GM23248 (cell line): ENCODE data around the gene APBA1. TPM values are rescaled to one million over a fixed set of nuclear protein-coding genes. Genes with fewer than 3 reads are reported as not detected.

Experiments used
- DNase-seq: peaks from one replicate; pipeline ENCODE4 v3.0.0-alpha.2; 2015
- H2AFZ ChIP-seq: fragments of 200-600 bp; sonication (generic); 2 replicates; pipeline ENCODE4 v1.6.1; 2016; ENCODE audit warnings: antibody characterized with exemption
- H3F3A ChIP-seq: fragments of 200-600 bp; sonication (generic); 2 replicates; pipeline ENCODE4 v1.6.1; 2016; ENCODE audit warnings: mild to moderate bottlenecking, antibody characterized with exemption, mixed run types; ENCODE audit not compliant: insufficient read depth
- H3K27ac ChIP-seq: fragments of 200-600 bp; sonication (generic); 2 replicates; pipeline ENCODE4 v1.5.1; 2016; ENCODE audit warnings: mild to moderate bottlenecking
- H3K27me3 ChIP-seq: fragments of 200-600 bp; sonication (generic); replicated peaks from 2 replicates; pipeline ENCODE4 v1.6.1; 2016; ENCODE audit warnings: mild to moderate bottlenecking; ENCODE audit not compliant: insufficient read depth
- H3K36me3 ChIP-seq: fragments of 200-600 bp; sonication (generic); 2 replicates; pipeline ENCODE4 v1.6.1; 2016; ENCODE audit warnings: low read depth, mild to moderate bottlenecking
- H3K4me1 ChIP-seq: fragments of 200-600 bp; sonication (generic); 2 replicates; pipeline ENCODE4 v1.6.1; 2016; ENCODE audit warnings: mild to moderate bottlenecking; ENCODE audit not compliant: insufficient read depth
- H3K4me2 ChIP-seq: fragments of 200-600 bp; sonication (generic); one replicate; pipeline ENCODE4 v1.6.1; 2016; ENCODE audit warnings: mild to moderate bottlenecking; ENCODE audit not compliant: unreplicated experiment
- H3K4me3 ChIP-seq: fragments of 200-600 bp; sonication (generic); 2 replicates; pipeline ENCODE4 v1.5.1; 2016; ENCODE audit warnings: mild to moderate bottlenecking
- H3K79me2 ChIP-seq: fragments of 200-600 bp; sonication (generic); 2 replicates; pipeline ENCODE4 v1.6.1; 2016; ENCODE audit warnings: mild to moderate bottlenecking; ENCODE audit not compliant: insufficient read depth
- H3K9ac ChIP-seq: fragments of 200-600 bp; sonication (generic); 2 replicates; pipeline ENCODE4 v1.6.1; 2016; ENCODE audit warnings: mild to moderate bottlenecking
- H3K9me2 ChIP-seq: fragments of 200-600 bp; sonication (generic); 2 replicates; pipeline ENCODE4 v1.6.1; 2016; ENCODE audit warnings: mixed run types, mild to moderate bottlenecking, moderate library complexity; ENCODE audit not compliant: insufficient read depth
- H3K9me3 ChIP-seq: fragments of 200-600 bp; sonication (generic); one replicate; pipeline ENCODE4 v1.6.1; 2017; ENCODE audit warnings: low read depth
- H4K20me1 ChIP-seq: fragments of 200-600 bp; sonication (generic); 2 replicates; pipeline ENCODE4 v1.6.0; 2016; ENCODE audit not compliant: insufficient read depth
- EZH2 ChIP-seq: fragments of 200-600 bp; sonication (generic); IDR thresholded peaks from 2 replicates; pipeline ENCODE4 v1.6.1; 2018; ENCODE audit warnings: antibody characterized with exemption, mild to moderate bottlenecking; ENCODE audit not compliant: insufficient read depth, poor library complexity, severe bottlenecking
- EZH2phosphoT487 ChIP-seq: fragments of 200-600 bp; sonication (generic); IDR thresholded peaks from 2 replicates; pipeline ENCODE4 v1.6.1; 2018; ENCODE audit warnings: antibody characterized with exemption, moderate library complexity, mild to moderate bottlenecking, low read depth; ENCODE audit not compliant: insufficient read depth
- WGBS, 2 experiments: methylation state at CpG; one replicate each; pipeline ENCODE4 v1.1.6; 2015 to 2017; ENCODE audit warnings: low lambda C conversion rate in 2 of 2, low coverage in 1 of 2; ENCODE audit errors: missing lambda C conversion rate in 2 of 2; 5-methylcytosine and 5-hydroxymethylcytosine counted together
- in situ Hi-C: fragments of 300-500 bp; cut with MboI; formaldehyde crosslinking; loops from 2 replicates; pipeline ENCODE4 v1.15.0; 2020
- polyA plus RNA-seq: library from polyadenylated mRNA; unstranded; fragments of >200 nt; fragmentation: Nextera tagmentation; extraction: Ambion mirVana; gene quantifications from 2 replicates; pipeline ENCODE4 v1.2.1, GENCODE V29; 2016
- total RNA-seq: library from RNA; depleted of rRNA; stranded (reverse); fragments of >200 nt; shearing (Covaris generic); gene quantifications from 2 replicates; pipeline ENCODE4 v1.2.3, GENCODE V29; 2014

APBA1 gene
- total and polyA plus RNA-seq, 2 experiments from 2014 or later: 0.93 to 11.3 TPM

DNA sequence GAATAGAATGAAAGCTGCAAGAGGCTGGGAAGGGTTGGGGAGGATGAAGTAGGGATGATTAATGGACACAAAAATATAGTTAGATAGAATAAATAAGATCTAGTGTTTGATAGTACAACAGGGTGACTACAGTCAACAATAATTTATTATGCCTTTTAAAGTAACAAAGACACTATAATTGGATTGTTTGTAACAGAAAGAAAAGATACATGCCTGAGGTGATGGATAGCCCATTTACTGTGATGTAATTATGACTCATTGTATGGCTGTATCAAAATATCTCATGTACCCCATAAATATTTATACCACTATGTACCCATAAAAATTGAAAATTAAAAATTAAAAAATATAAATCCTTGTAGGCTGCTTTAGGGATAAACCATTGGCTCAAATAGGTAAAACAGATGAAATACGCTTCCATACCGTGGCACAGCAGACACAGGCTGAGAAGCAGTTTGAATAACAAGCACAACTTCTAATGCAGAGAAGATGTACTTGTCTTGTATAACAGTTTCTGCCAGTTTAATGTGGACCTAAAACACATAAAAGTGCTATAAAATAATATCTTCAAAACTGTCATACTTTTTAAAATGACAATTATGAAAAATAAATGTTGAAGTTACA is 34.9 kb downstream of the APBA1 start:
- Histone ChIP-seq H3K9me2 (no peaks in the 10 kb centered on the region), H3F3A (peaks cover 12% of the 10 kb centered on the region; the same call in 1 of the 2 replicates), H3K4me2 (peak overlapping the region; percentile 67), H3K4me3 (no peak overlapping the region), H4K20me1 (no peaks in the 10 kb centered on the region), H3K79me2 (no peaks in the 10 kb centered on the region), H3K9ac (no peak overlapping the region), H3K4me1 (peaks cover 14% of the 10 kb centered on the region), H3K27ac (peak overlapping the region; percentile 26), H2AFZ (no peak overlapping the region), H3K9me3 (peaks cover under 1% of the 10 kb centered on the region), H3K27me3 (no peaks in the 10 kb centered on the region), H3K36me3 (no peaks in the 10 kb centered on the region)
- WGBS, 2 experiments: 50 to 57% methylated on average over 2 of the region's 2 CpGs
- TF ChIP-seq EZH2phosphoT487: no peak
- TF ChIP-seq EZH2: no peak
- peak; percentile 16 for DNase-seq
- in situ Hi-C loops: no loop called here

DNA sequence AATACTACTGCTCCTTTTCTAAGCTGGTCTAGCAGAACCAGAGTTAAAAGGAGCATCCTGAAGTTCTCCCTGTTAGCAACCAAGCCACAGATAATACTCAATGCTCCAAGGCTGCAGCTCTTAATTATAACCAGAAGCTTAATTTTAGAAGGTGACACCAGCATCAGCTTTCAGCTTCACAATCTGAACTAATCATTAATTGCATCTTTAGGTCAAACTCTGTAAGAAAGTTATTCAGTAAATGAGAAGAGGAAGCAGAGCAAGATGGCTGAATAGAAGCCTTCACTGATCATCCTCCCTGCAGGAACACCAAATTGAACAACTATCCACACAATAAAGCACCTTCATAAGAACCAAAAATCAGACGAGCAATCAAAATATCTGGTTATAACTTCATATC is 38.5 kb downstream of the APBA1 start:
- H3K27me3 ChIP-seq: no peaks in the 10 kb centered on the region
- no peak overlapping the region for H3K9ac ChIP-seq
- H3K36me3 ChIP-seq: no peaks in the 10 kb centered on the region
- DNase-seq: no peak
- no peaks in the 10 kb centered on the region for H3K9me3 ChIP-seq
- H3K79me2 ChIP-seq: no peaks in the 10 kb centered on the region
- H3K4me1 ChIP-seq: peaks cover 14% of the 10 kb centered on the region
- H2AFZ ChIP-seq: no peak overlapping the region
- in situ Hi-C loops: no loop called here
- no peaks in the 10 kb centered on the region for H3K9me2 ChIP-seq
- 95 to 98% methylated on average over 1 of the region's 1 CpG for WGBS, 2 experiments
- no peak for TF ChIP-seq EZH2
- TF ChIP-seq EZH2phosphoT487: no peak
- no peaks in the 10 kb centered on the region for H4K20me1 ChIP-seq
- H3F3A ChIP-seq: peaks cover 12% of the 10 kb centered on the region; the same call in 1 of the 2 replicates
- no peak overlapping the region for H3K4me3 ChIP-seq
- H3K27ac ChIP-seq: no peak overlapping the region
- H3K4me2 ChIP-seq: no peak overlapping the region

DNA sequence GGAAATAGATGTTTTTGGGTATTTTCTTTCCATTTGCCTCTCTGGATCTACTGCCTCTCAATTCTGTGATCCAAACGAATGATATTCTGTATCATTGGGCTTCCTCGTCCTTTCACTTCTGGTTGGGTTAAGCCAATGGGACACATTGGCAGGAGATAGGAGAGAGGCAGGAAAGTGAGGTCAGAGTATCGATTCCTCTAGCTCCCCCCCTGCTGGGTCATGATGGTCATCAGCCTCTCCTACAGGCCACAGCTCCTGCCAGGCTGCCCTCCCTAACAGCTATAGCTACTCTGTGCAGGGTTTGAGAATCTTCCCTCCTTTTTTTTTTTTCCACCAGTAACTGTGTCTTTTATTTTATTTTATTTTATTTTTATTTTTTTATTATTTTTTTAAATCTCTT is 39.4 kb downstream of the APBA1 start:
- peaks cover 9% of the 10 kb centered on the region; the same call in 1 of the 2 replicates for H3F3A ChIP-seq
- H3K9me2 ChIP-seq: no peaks in the 10 kb centered on the region
- H3K4me3 ChIP-seq: no peak overlapping the region
- no peak for DNase-seq
- peaks cover 9% of the 10 kb centered on the region for H3K4me1 ChIP-seq
- H3K36me3 ChIP-seq: no peaks in the 10 kb centered on the region
- no peaks in the 10 kb centered on the region for H3K79me2 ChIP-seq
- no peak overlapping the region for H3K9ac ChIP-seq
- no peaks in the 10 kb centered on the region for H4K20me1 ChIP-seq
- no peaks in the 10 kb centered on the region for H3K27me3 ChIP-seq
- H2AFZ ChIP-seq: no peak overlapping the region
- WGBS, 2 experiments: 52 to 55% methylated on average over 3 of the region's 3 CpGs
- TF ChIP-seq EZH2phosphoT487: no peak
- no peak for TF ChIP-seq EZH2
- no peak overlapping the region for H3K27ac ChIP-seq
- H3K4me2 ChIP-seq: no peak overlapping the region
- no peaks in the 10 kb centered on the region for H3K9me3 ChIP-seq
- in situ Hi-C loops: no loop called here

DNA sequence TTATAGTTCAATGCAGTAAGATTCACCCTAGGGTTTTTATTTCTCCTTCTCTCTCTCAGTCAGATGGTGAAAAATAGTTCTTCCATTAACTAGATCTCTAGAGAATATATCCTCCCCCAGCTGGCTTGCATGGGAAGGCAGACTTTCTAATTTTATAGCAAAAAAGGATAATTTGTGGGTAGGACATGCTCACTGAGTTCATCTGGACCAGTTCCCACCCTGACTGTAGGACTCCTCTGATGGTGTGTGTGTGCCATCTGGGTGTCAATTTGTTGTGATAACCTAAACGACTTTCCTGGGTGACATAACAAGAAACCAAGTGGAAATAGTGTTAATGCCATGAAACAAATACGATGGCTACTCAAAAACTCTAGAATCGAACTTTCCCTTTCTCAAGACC is 44.9 kb downstream of the APBA1 start:
- no peak for DNase-seq
- Histone ChIP-seq H3K9ac (no peak overlapping the region), H3K36me3 (no peaks in the 10 kb centered on the region), H3K9me2 (no peaks in the 10 kb centered on the region), H3K79me2 (no peaks in the 10 kb centered on the region), H3K4me1 (no peaks in the 10 kb centered on the region; the same call in 1 of the 2 replicates), H3K4me2 (no peak overlapping the region), H3K4me3 (no peak overlapping the region), H2AFZ (no peak overlapping the region), H3F3A (peaks cover 9% of the 10 kb centered on the region; the same call in 1 of the 2 replicates), H4K20me1 (no peaks in the 10 kb centered on the region), H3K27ac (no peak overlapping the region), H3K9me3 (no peaks in the 10 kb centered on the region), H3K27me3 (no peaks in the 10 kb centered on the region)
- in situ Hi-C loops: no loop called here
- WGBS, 2 experiments: 76 to 79% methylated on average over 3 of the region's 3 CpGs
- TF ChIP-seq EZH2: no peak

DNA sequence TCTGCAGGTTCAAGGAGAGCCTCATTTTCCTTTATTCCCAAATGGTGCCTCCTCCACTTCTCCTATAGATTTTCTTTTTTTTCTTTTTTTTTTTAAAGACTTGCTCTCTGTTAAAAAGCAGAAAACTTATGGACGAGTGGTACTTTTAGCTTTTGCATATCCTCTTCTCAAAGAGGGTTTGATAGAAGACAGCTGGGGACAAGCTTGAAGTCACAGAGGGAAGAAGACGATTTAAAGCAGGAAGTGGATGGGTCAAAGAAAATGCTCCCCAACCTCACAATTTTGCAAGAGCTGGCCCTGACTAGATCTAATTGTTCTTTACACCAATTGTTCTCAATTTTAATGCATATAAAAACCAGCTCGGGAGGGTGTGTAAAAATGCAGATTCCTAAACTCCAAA is 48.9 kb downstream of the APBA1 start:
- Histone ChIP-seq H3K9me2 (no peaks in the 10 kb centered on the region), H3K4me1 (no peaks in the 10 kb centered on the region; the same call in 1 of the 2 replicates), H3K9me3 (no peaks in the 10 kb centered on the region), H3F3A (peaks cover 10% of the 10 kb centered on the region; the same call in 1 of the 2 replicates), H3K79me2 (no peaks in the 10 kb centered on the region), H3K27me3 (no peaks in the 10 kb centered on the region), H4K20me1 (no peaks in the 10 kb centered on the region), H3K36me3 (no peaks in the 10 kb centered on the region), H3K9ac (no peak overlapping the region), H2AFZ (no peak overlapping the region), H3K27ac (no peak overlapping the region), H3K4me2 (no peak overlapping the region), H3K4me3 (no peak overlapping the region)
- WGBS, 2 experiments: 65 to 75% methylated on average over 3 of the region's 3 CpGs
- in situ Hi-C loops: no loop called here
- no peak for TF ChIP-seq EZH2phosphoT487
- TF ChIP-seq EZH2: no peak
- DNase-seq: no peak
